Activated naive CD4-positive, alpha-beta T cell treated with anti-CD3 and anti-CD28 coated beads, Interleukin-2, amount 50 U/mL, for 16 hours (primary cell): ENCODE measurements around the gene FABP3.
"Not testable (repeated sequence)": the region's sequence is repeated elsewhere in the genome, so short reads cannot be mapped to it uniquely, and the experiment has no call there.

Experiments
- DNase-seq: peaks from one replicate; pipeline ENCODE4 v3.0.0-alpha.2; 2020

The FABP3 gene

DNA sequence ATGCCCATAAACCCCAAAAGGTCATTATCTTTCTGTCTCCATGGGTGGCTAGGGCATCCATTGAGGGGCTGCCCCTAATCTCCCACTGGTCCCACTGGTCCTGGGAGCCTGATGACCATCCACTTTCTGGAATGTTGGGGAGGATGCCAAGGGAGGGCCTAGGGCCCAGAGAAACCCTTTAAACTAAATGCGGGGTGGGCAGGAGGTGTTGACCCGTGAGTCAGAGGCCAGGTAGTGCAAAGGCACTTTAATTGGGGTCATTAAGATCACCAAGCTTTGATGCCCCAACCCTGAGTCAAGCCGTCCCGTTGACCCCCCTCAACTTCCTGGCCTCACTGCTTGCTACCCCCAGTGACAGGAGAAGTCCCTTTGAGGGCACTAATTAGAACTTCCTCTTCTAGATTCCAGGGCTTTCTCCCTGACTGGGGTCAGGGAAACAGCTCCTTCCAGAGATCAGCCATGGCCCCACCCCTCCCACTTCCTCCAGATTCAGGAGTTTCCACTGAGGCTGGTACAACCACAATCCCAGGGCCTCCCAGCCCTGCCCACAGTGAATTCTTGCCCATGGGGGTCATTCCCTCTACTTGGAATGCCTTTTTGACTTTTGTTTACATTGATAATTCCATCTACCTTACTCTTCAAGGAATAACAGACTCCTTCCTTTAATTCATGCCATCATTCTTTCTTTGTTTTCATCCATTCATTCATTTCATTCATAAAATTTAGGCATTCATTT is 24.7 kb upstream of the FABP3 start:
- DNase-seq, result no peak

- DNase-seq, result no peak
Measured at GRCh38 chr1:31396633-31397351, 23.9 kb upstream of the FABP3 start.

- DNase-seq, result peak; percentile 81
Measured at GRCh38 chr1:31394584-31395193, 21.8 kb upstream of the FABP3 start.

DNA sequence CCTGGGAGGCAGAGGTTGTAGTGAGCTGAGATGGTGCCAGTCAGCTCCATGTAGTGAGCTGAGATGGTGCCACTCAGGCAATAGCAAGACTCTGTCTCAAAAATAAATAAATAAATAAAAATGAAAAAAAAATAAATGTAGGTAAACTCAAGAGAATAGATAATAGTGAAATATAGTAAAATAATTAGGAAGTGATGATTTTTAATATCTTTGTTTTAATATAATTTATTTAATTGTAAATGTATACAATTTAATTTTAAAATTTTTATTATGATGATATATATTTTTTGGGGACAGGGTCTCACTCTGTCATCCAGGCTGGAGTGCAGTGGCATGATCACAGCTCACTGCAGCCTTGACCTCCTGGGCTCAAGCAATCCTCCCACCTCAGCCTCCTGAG is 20.6 kb upstream of the FABP3 start:
- no peak for DNase-seq

DNA sequence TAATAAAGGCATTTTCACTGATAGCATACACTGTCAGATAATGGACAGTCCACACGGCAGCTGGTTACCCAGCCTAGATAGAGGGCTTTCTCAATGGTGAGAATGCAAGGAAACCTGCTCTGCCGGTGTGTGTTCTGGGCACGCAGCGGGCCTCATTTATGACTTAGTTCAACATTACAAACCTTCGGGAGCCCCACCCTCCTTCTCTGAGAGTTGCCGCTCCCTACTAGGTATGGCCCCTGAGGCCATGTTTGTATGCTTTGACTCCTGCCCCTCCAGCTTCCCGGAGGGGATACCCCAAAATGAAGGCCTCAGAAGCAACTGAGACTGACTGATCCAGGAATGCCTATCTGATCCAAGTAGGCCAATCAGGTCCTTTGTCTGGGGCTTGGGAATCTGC is 17.2 kb upstream of the FABP3 start:
- no peak for DNase-seq

- no peak for DNase-seq
Measured at GRCh38 chr1:31389616-31390015, 16.7 kb upstream of the FABP3 start.

DNA sequence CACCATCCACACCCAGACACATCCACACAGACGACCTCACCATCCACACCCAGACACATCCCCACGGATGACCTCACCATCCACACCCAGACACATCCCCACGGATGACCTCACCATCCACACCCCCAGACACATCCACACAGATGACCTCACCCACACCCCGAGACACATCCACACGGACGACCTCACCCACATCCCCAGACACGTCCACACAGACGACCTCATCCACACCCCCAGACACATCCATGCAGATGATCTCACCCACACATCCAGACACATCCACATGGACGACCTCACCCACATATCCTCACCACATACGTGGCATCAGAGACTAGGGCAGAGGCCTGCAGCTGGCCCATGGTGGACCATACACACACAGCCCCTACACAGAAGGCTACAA is 14.7 kb upstream of the FABP3 start:
- no peak for DNase-seq

DNA sequence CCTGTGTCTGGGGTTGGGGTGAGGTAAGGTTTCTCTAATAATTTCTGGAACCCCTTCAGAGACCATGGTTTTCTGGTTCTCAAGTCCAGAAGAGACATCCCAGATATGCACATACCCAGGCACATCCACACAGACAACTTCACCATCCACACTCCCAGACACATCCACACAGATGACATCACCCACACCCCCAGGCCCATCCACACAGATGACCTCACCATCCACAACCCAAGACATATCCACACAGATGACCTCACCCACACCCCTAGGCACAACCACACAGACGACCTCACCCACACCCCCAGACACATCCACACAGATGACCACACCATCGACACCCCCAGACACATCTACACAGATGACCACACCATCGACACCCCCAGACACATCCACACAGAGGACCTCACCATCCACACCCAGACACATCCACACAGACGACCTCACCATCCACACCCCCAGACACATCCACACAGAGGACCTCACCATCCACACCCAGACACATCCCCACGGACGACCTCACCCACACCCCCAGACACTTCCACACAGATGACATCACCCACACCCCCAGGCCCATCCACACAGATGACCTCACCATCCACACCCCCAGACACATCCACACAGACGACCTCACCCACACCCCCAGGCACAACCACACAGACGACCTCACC is 13.8 kb upstream of the FABP3 start:
- not testable (repeated sequence) for DNase-seq

- DNase-seq, result no peak
Measured at GRCh38 chr1:31383967-31384366, 11.1 kb upstream of the FABP3 start.

- DNase-seq, result no peak
Measured at GRCh38 chr1:31382379-31382989, 9.6 kb upstream of the FABP3 start.

- no peak for DNase-seq
Measured at GRCh38 chr1:31381394-31382294, 8.8 kb upstream of the FABP3 start.

- DNase-seq, result no peak
Measured at GRCh38 chr1:31380181-31380580, 7.3 kb upstream of the FABP3 start.

DNA sequence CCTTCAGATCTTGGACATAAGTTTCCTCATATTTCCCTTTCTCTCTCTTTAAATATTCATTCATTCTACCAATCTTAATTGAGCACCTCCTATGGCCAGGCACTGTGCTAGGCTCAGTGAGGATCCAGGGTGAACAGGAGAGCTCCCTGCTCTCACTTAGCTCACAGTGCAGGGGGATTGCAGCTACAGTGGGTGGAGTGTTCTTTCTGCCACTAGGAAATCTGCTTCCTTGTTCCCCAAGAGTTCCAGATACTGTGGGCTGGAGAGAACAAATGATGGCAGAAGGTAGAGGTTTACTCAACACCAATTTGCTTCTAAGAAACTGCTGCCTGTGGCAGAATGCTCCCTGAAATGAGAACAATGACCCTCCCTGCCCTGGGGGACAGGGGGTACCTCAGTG is 5.1 kb upstream of the FABP3 start:
- no peak for DNase-seq

DNA sequence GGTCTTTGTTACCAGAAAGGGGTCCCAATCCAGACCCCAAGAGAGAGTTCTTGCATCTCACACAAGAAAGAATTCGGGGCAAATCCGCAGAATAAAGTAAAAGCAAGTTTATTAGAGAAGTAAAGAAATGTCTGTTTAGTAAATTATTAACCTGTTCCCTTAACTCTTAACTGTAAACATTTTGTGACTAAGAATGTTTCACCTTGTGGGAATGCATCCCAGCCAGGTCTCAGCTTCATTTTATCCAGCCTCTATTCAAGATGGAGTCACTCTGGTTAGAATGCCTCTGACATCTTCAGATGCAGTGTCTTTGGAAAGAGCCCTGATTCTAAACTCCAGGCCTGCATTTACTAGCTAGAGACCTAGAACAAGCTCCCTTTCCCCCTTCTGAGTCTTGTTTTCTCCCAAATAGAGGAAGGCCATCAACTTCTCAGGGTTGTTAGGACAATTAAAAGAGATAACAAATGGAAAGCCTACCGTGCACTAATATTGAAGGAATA is 4.5 kb upstream of the FABP3 start:
- DNase-seq, result no peak

- no peak for DNase-seq
Measured at GRCh38 chr1:31376375-31377134, 3.7 kb upstream of the FABP3 start.

- DNase-seq, result no peak
Measured at GRCh38 chr1:31374511-31375196, 1.8 kb upstream of the FABP3 start.

DNA sequence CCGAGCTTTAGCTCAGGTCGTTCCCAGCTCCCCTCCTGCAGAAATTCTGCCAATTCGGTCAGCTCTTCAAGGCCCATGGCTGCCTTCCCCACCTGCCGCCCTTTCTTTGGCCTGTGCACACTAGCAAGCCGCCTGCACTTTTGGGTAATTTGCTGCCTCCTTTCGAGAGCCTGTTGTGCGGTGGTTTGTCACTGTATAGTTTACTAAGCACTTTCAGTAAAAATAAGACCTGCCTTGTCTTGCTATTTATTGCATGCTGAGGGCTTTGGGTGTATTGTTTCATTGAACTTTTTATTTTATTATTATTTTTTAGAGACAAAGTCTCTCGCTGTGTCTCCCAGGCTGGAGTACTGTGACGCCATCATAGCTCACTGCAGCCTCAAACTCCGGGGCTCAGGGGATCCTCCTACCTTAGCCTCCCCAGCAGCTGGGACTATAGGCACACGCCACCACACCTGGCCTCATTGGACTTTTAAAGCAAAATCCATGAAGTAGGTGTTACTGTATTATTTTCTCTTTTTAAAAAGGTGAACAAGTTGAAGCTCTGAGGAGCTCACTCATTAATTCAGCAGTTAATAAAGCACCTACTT is 1.1 kb upstream of the FABP3 start:
- DNase-seq, result peak; percentile 13

- DNase-seq, result no peak
Measured at GRCh38 chr1:31372751-31373055, 173 bp downstream of the FABP3 start.

DNA sequence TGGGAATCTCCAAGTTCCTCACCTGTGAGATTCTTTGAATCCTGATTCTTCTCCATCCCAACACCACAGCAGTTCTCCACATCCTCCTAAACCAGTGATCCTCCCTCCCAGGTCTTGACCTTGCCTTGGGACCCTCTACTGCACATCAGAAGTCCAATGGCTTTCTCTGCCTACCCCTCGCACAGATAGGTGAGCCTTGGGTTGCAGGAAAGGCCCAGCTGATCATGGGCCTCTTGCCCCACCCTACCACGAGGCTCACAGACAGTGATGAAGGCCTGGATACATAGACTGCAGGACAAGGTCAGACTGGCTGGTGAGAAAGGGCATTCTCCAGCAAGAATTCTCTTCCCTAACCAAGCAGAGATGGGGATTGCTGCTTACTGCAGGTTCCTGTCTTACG is 825 bp downstream of the FABP3 start:
- no peak for DNase-seq
